ENCODE data around the gene UBAC1.

The UBAC1 gene

GRCh38 chr9:135978642-135979546, 17.7 kb upstream of the UBAC1 start:
- H3K4me3 Mint-ChIP-seq, result no peak overlapping the region
- H3K4me1 Mint-ChIP-seq, result peaks cover 24% of the 10 kb centered on the region
- no peak for DNase-seq
- H3K36me3 Mint-ChIP-seq (ENCODE audit: low read depth), result no peaks in the 10 kb centered on the region
- peaks cover 10% of the 10 kb centered on the region for H3K27me3 Mint-ChIP-seq (ENCODE audit: low read depth, poor library complexity)
- no peak overlapping the region for H3K27ac Mint-ChIP-seq
- no peak for TF ChIP-seq CTCF (IDR thresholded peaks at IDR 0.05)
- H3K9me3 Mint-ChIP-seq, result no peaks in the 10 kb centered on the region

GRCh38 chr9:135976944-135977343, 15.8 kb upstream of the UBAC1 start:
- H3K36me3 Mint-ChIP-seq (ENCODE audit: low read depth), result no peaks in the 10 kb centered on the region
- H3K27me3 Mint-ChIP-seq (ENCODE audit: low read depth, poor library complexity), result peaks cover 18% of the 10 kb centered on the region
- H3K27ac Mint-ChIP-seq, result no peak overlapping the region
- DNase-seq, result no peak
- H3K4me1 Mint-ChIP-seq, result peaks cover 20% of the 10 kb centered on the region
- H3K4me3 Mint-ChIP-seq, result no peak overlapping the region
- no peak for TF ChIP-seq CTCF (IDR thresholded peaks at IDR 0.05)
- no peaks in the 10 kb centered on the region for H3K9me3 Mint-ChIP-seq

GRCh38 chr9:135976531-135976930, 15.4 kb upstream of the UBAC1 start:
- no peak overlapping the region for H3K27ac Mint-ChIP-seq
- no peaks in the 10 kb centered on the region for H3K36me3 Mint-ChIP-seq (ENCODE audit: low read depth)
- peaks cover 22% of the 10 kb centered on the region for H3K27me3 Mint-ChIP-seq (ENCODE audit: low read depth, poor library complexity)
- H3K4me3 Mint-ChIP-seq, result no peak overlapping the region
- TF ChIP-seq CTCF (IDR thresholded peaks at IDR 0.05), result no peak
- H3K9me3 Mint-ChIP-seq, result no peaks in the 10 kb centered on the region
- peaks cover 20% of the 10 kb centered on the region for H3K4me1 Mint-ChIP-seq
- DNase-seq, result no peak

- H3K4me3 Mint-ChIP-seq, result no peak overlapping the region
- TF ChIP-seq CTCF (IDR thresholded peaks at IDR 0.05), result no peak
- H3K4me1 Mint-ChIP-seq, result peaks cover 20% of the 10 kb centered on the region
- no peaks in the 10 kb centered on the region for H3K36me3 Mint-ChIP-seq (ENCODE audit: low read depth)
- peaks cover 25% of the 10 kb centered on the region for H3K27me3 Mint-ChIP-seq (ENCODE audit: low read depth, poor library complexity)
- DNase-seq, result no peak
- H3K9me3 Mint-ChIP-seq, result no peaks in the 10 kb centered on the region
- H3K27ac Mint-ChIP-seq, result no peak overlapping the region
These were observed 14.7 kb upstream of the UBAC1 start for GRCh38 chr9:135975834-135976233.

- DNase-seq, result no peak
- H3K36me3 Mint-ChIP-seq (ENCODE audit: low read depth), result no peaks in the 10 kb centered on the region
- no peak for TF ChIP-seq CTCF (IDR thresholded peaks at IDR 0.05)
- H3K9me3 Mint-ChIP-seq, result no peaks in the 10 kb centered on the region
- no peak overlapping the region for H3K4me3 Mint-ChIP-seq
- H3K27ac Mint-ChIP-seq, result no peak overlapping the region
- peaks cover 20% of the 10 kb centered on the region for H3K4me1 Mint-ChIP-seq
- peaks cover 38% of the 10 kb centered on the region for H3K27me3 Mint-ChIP-seq (ENCODE audit: low read depth, poor library complexity)
These were observed 13.0 kb upstream of the UBAC1 start for GRCh38 chr9:135974220-135974573.

Measured in nephron progenitor cell (in vitro differentiated cells).